Thyroid gland (tissue), 4 donors: ENCODE measurements around the gene PRSS12. TPM values are rescaled to one million over a fixed set of nuclear protein-coding genes. Genes with fewer than 3 reads are reported as not detected.
"Not testable (repeated sequence)": the region's sequence is repeated elsewhere in the genome, so short reads cannot be mapped to it uniquely, and the experiment has no call there.

Source experiments
- DNase-seq, 2 donors: peaks; one replicate each; pipeline ENCODE4 v3.0.0-alpha.2; 2019
- H3K27ac ChIP-seq, 3 donors: fragments of 200-600 bp; sonication (generic); 1 replicate in 2 of 3; 2 replicates in 1 of 3; pipeline ENCODE4 v1.5.1; 2016 to 2019; ENCODE audit warnings: mild to moderate bottlenecking in 1 of 3, moderate library complexity in 1 of 3
- H3K27me3 ChIP-seq: fragments of 200-600 bp; sonication (generic); one replicate; pipeline ENCODE4 v1.5.1; 2019
- H3K36me3 ChIP-seq, 2 donors: fragments of 200-600 bp; sonication (generic); one replicate each; pipeline ENCODE4 v1.5.1; 2016 to 2019
- H3K4me1 ChIP-seq, 2 donors: fragments of 200-600 bp; sonication (generic); one replicate each; pipeline ENCODE4 v1.5.1; 2017 to 2019
- H3K4me3 ChIP-seq, 3 donors: fragments of 200-600 bp; sonication (generic); replicated peaks in 1 of 3; 1 replicate in 2 of 3; 2 replicates in 1 of 3; pipeline ENCODE4 v1.5.1; 2016; ENCODE audit warnings: mild to moderate bottlenecking in 1 of 3
- H3K9me3 ChIP-seq: fragments of 200-600 bp; sonication (generic); one replicate; pipeline ENCODE4 v1.5.1; 2017
- CTCF ChIP-seq, 6 experiments: fragments of 200-600 bp in 3 of 6; fragments of 450-650 bp in 3 of 6; sonication (generic) in 3 of 6; IDR thresholded peaks; one replicate each; pipeline ENCODE4 v1.5.1; 2016 to 2019; ENCODE audit warnings: antibody characterized with exemption in 6 of 6, mild to moderate bottlenecking in 2 of 6, inconsistent platforms in 1 of 6, moderate library complexity in 1 of 6
- POLR2A ChIP-seq, 2 donors: fragments of 450-650 bp; IDR thresholded peaks; one replicate each; pipeline ENCODE4 v1.6.1; 2017; ENCODE audit warnings: antibody characterized with exemption in 2 of 2, mild to moderate bottlenecking in 2 of 2, moderate library complexity in 1 of 2
- WGBS, 2 donors: methylation state at CpG; one replicate each; pipeline ENCODE4 v1.1.5; 2017; 5-methylcytosine and 5-hydroxymethylcytosine counted together
- intact Hi-C: fragments of 100-400 bp; cut with DNase I; formaldehyde crosslinking; loops from one replicate; pipeline ENCODE4 v1.15.1; 2023
- total RNA-seq, 4 donors: library from RNA; depleted of rRNA; stranded (reverse); fragments of >200 nt; gene quantifications; one replicate each; pipeline ENCODE4 v1.2.3, GENCODE V29; 2016

The PRSS12 gene
- total RNA-seq, 4 donors from 2014 or later: 0.21 to 0.67 (median 0.45) TPM

GRCh38 chr4:118396881-118397622, 44.2 kb upstream of the PRSS12 start:
- Histone ChIP-seq H3K4me1 (no peaks in the 10 kb centered on the region), H3K4me3 (no peak overlapping the region), H3K27ac (no peak overlapping the region), H3K36me3 (no peaks in the 10 kb centered on the region), H3K9me3 (no peaks in the 10 kb centered on the region), H3K27me3 (no peaks in the 10 kb centered on the region)
- TF ChIP-seq POLR2A (IDR thresholded peaks at IDR 0.05) (no peak), CTCF (IDR thresholded peaks at IDR 0.05) (no peak)
- WGBS, 2 donors: 62 to 68% methylated on average over 5 of the region's 5 CpGs
- intact Hi-C loops: no loop called here
- DNase-seq: no peak

- 57 to 59% methylated on average over 3 of the region's 3 CpGs for WGBS, 2 donors
- Histone ChIP-seq H3K27me3 (no peaks in the 10 kb centered on the region), H3K4me1 (no peaks in the 10 kb centered on the region), H3K9me3 (no peaks in the 10 kb centered on the region), H3K4me3 (no peak overlapping the region), H3K27ac (no peak overlapping the region), H3K36me3 (no peaks in the 10 kb centered on the region)
- no peak for DNase-seq
- intact Hi-C loops: no loop called here
- TF ChIP-seq CTCF (IDR thresholded peaks at IDR 0.05): no peak
- TF ChIP-seq POLR2A (IDR thresholded peaks at IDR 0.05): no peak
Measured at GRCh38 chr4:118395057-118395644, 42.3 kb upstream of the PRSS12 start.

GRCh38 chr4:118392509-118392908, 39.7 kb upstream of the PRSS12 start:
- H3K9me3 ChIP-seq, H3K27me3 ChIP-seq, H3K36me3 ChIP-seq, intact Hi-C loops, DNase-seq, H3K27ac ChIP-seq, H3K4me3 ChIP-seq, H3K4me1 ChIP-seq: not testable (repeated sequence)
- 94 to 97% methylated on average over 5 of the region's 5 CpGs for WGBS, 2 donors

GRCh38 chr4:118390121-118390520, 37.3 kb upstream of the PRSS12 start:
- 77 to 83% methylated on average over 2 of the region's 2 CpGs for WGBS, 2 donors
- no peak overlapping the region for H3K4me3 ChIP-seq
- H3K27me3 ChIP-seq: no peaks in the 10 kb centered on the region
- TF ChIP-seq POLR2A (IDR thresholded peaks at IDR 0.05) (no peak), CTCF (IDR thresholded peaks at IDR 0.05) (no peak)
- H3K4me1 ChIP-seq: no peaks in the 10 kb centered on the region
- no peaks in the 10 kb centered on the region for H3K36me3 ChIP-seq
- H3K9me3 ChIP-seq: no peaks in the 10 kb centered on the region
- no peak overlapping the region for H3K27ac ChIP-seq
- intact Hi-C loops: no loop called here
- DNase-seq: no peak

GRCh38 chr4:118389721-118390120, 36.9 kb upstream of the PRSS12 start:
- WGBS, 2 donors: 75 to 81% methylated on average over 6 of the region's 6 CpGs
- Histone ChIP-seq H3K4me1 (no peaks in the 10 kb centered on the region), H3K4me3 (no peak overlapping the region), H3K27ac (no peak overlapping the region), H3K9me3 (no peaks in the 10 kb centered on the region), H3K36me3 (no peaks in the 10 kb centered on the region), H3K27me3 (no peaks in the 10 kb centered on the region)
- DNase-seq: no peak
- no peak for TF ChIP-seq CTCF (IDR thresholded peaks at IDR 0.05)
- TF ChIP-seq POLR2A (IDR thresholded peaks at IDR 0.05): no peak
- intact Hi-C loops: no loop called here
